Activated CD4-positive, alpha-beta T cell treated with anti-CD3 and anti-CD28 coated beads for 36 hours (primary cell): Measurements from ENCODE around the gene EIF2B4. TPM values are rescaled to one million over a fixed set of nuclear protein-coding genes. Genes with fewer than 3 reads are reported as not detected.
"Not testable (repeated sequence)": the region's sequence is repeated elsewhere in the genome, so short reads cannot be mapped to it uniquely, and the experiment has no call there.

Experiments
- ATAC-seq: fragments of 200-7000 bp; cut with Tn5 transposase; one replicate; pipeline ENCODE4 v1.10.0; 2021; ENCODE audit warnings: mild to moderate bottlenecking, moderate library complexity
- CTCF ChIA-PET: fragments of 350-600 bp; sonication (Branson Sonifier 250); formaldehyde crosslinking; loops from one replicate; lab custom pipeline; 2021; ENCODE audit warnings: antibody characterized with exemption; lab: Charles Lee
- POLR2A ChIA-PET: fragments of 350-600 bp; sonication (Branson Sonifier 250); formaldehyde crosslinking; loops from one replicate; lab custom pipeline; 2021; ENCODE audit warnings: antibody characterized with exemption, inconsistent platforms; lab: Charles Lee
- DNase-seq: peaks from one replicate; pipeline ENCODE4 v3.0.0-alpha.2; 2020
- H3K27ac Mint-ChIP-seq: one replicate; pipeline ENCODE4 v1.8.0; 2021; ENCODE audit warnings: mixed read lengths
- H3K27me3 Mint-ChIP-seq: one replicate; pipeline ENCODE4 v1.8.0; 2021; ENCODE audit warnings: mixed read lengths
- H3K36me3 Mint-ChIP-seq: one replicate; pipeline ENCODE4 v1.8.0; 2021; ENCODE audit warnings: low read depth, mixed read lengths
- H3K4me1 Mint-ChIP-seq: one replicate; pipeline ENCODE4 v1.8.0; 2021; ENCODE audit warnings: mixed read lengths
- H3K4me3 Mint-ChIP-seq: one replicate; pipeline ENCODE4 v1.8.0; 2021; ENCODE audit warnings: mild to moderate bottlenecking, moderate library complexity, mixed read lengths
- H3K9me3 Mint-ChIP-seq: one replicate; pipeline ENCODE4 v1.8.0; 2021; ENCODE audit warnings: low read depth, mixed read lengths
- intact Hi-C, 2 experiments: fragments of 100-400 bp; cut with DNase I in 1 of 2; cut with micrococcal nuclease in 1 of 2; formaldehyde crosslinking; loops; one replicate each; pipeline versions ENCODE4 v1.14.2 to v1.15.1; 2022 to 2024; cut with DNase I, micrococcal nuclease
- total RNA-seq, 2 experiments: library from RNA; stranded (reverse); gene quantifications; one replicate each; pipeline ENCODE4 v1.2.3, GENCODE V29; 2021

Gene EIF2B4
- total RNA-seq, 2 experiments from 2014 or later = 31.0 to 39.2 TPM

- no peak overlapping the region for H3K27ac Mint-ChIP-seq
- CTCF ChIA-PET = interaction anchor here (1.0 kb wide), 1 partner anchor 45 kb away, joined by 4 read pairs; no protein-coding TSS in a partner anchor
- no peak for ATAC-seq
- POLR2A ChIA-PET = interaction anchor here (1.2 kb wide), 1 partner anchor 27 kb away, joined by 3 read pairs; no protein-coding TSS in a partner anchor
- H3K27me3 Mint-ChIP-seq = no peaks in the 10 kb centered on the region
- no peak for DNase-seq
- H3K4me3 Mint-ChIP-seq = peak overlapping the region; percentile 11
- H3K4me1 Mint-ChIP-seq = peaks cover 17% of the 10 kb centered on the region
- no peaks in the 10 kb centered on the region for H3K9me3 Mint-ChIP-seq
- H3K36me3 Mint-ChIP-seq = peaks cover 29% of the 10 kb centered on the region
- intact Hi-C loops = no loop called here
Observed at GRCh38 chr2:27324720-27325119, 45.4 kb downstream of the EIF2B4 start.

GRCh38 chr2:27323596-27324285, 46.4 kb downstream of the EIF2B4 start:
- POLR2A ChIA-PET = interaction anchor here (1.2 kb wide), 1 partner anchor 28 kb away, joined by 3 read pairs; no protein-coding TSS in a partner anchor
- peak; percentile 3 for ATAC-seq

GRCh38 chr2:27322766-27323595, 47.2 kb downstream of the EIF2B4 start, which contains the start of gene MPV17:
Gene MPV17, minus strand, starts transcription at chr2:27323097. Its CDS starts 580 bp downstream, at chr2:27322517.
- H3K36me3 Mint-ChIP-seq = peaks cover 23% of the 10 kb centered on the region
- CTCF ChIA-PET = interaction anchor here (0.6 to 1.4 kb wide), 9 partner anchors 20 to 382 kb away, joined by 3 to 7 read pairs (median 3); partner anchors contain the start of gene TRIM54
- H3K27ac Mint-ChIP-seq = peak within 1 kb of the TSS; percentile 98
- peak within 1 kb of the TSS; percentile 98 for H3K4me3 Mint-ChIP-seq
- DNase-seq = peak; percentile 94
- H3K27me3 Mint-ChIP-seq = no peaks in the 10 kb centered on the region
- intact Hi-C loops = loop anchor here (1.0 to 2.0 kb wide), 9 partner anchors 33 to 272 kb away; partner anchors contain the start of genes EIF2B4 (in 2 of the 2), GTF3C2 (in 2 of the 2), SNX17 (in 2 of the 2) and AGBL5 (in 1 of the 2)
- no peaks in the 10 kb centered on the region for H3K9me3 Mint-ChIP-seq
- POLR2A ChIA-PET = interaction anchor here (0.6 kb wide), 2 partner anchors 7 to 131 kb away, joined by 3 read pairs; no protein-coding TSS in a partner anchor
- peak; percentile 99 for ATAC-seq
- peaks cover 17% of the 10 kb centered on the region for H3K4me1 Mint-ChIP-seq

More at GRCh38 chr2:27323596-27324285, 46.4 kb downstream of the EIF2B4 start:
- Mint-ChIP-seq H3K4me3 (peak overlapping the region; percentile 98), H3K27ac (peak overlapping the region; percentile 98), H3K4me1 (peaks cover 17% of the 10 kb centered on the region), H3K27me3 (no peaks in the 10 kb centered on the region), H3K9me3 (no peaks in the 10 kb centered on the region), H3K36me3 (peaks cover 29% of the 10 kb centered on the region)
- intact Hi-C loops = loop anchor here (1.0 to 2.0 kb wide), 8 partner anchors 33 to 273 kb away; partner anchors contain the start of genes EIF2B4 (in 2 of the 2), GTF3C2 (in 2 of the 2), SNX17 (in 2 of the 2) and AGBL5 (in 1 of the 2)
- no peak for DNase-seq
- CTCF ChIA-PET = interaction anchor here (0.6 to 1.4 kb wide), 6 partner anchors 12 to 381 kb away, joined by 3 to 5 read pairs (median 3); no protein-coding TSS in a partner anchor

GRCh38 chr2:27322301-27322765, 47.8 kb downstream of the EIF2B4 start:
- no peaks in the 10 kb centered on the region for H3K27me3 Mint-ChIP-seq
- intact Hi-C loops = loop anchor here (1.0 to 2.0 kb wide), 3 partner anchors 34 to 272 kb away; partner anchors contain the start of genes AGBL5 (in 1 of the 2), GTF3C2 (in 1 of the 2) and IFT172 (in 1 of the 2)
- H3K9me3 Mint-ChIP-seq = no peaks in the 10 kb centered on the region
- ATAC-seq (peak; percentile 20), DNase-seq (peak; percentile 26)
- ChIA-PET POLR2A (no interaction called here), CTCF (interaction anchor here (0.6 to 1.6 kb wide), 7 partner anchors 19 to 361 kb away, joined by 3 to 7 read pairs (median 3); partner anchors contain the start of genes AGBL5 and TRIM54)
- peaks cover 17% of the 10 kb centered on the region for H3K4me1 Mint-ChIP-seq
- H3K36me3 Mint-ChIP-seq = peaks cover 20% of the 10 kb centered on the region
- H3K27ac Mint-ChIP-seq = peak overlapping the region; percentile 98
- H3K4me3 Mint-ChIP-seq = peak overlapping the region; percentile 98

- CTCF ChIA-PET = interaction anchor here (1.0 to 1.6 kb wide), 2 partner anchors 360 to 362 kb away, joined by 3 to 4 read pairs; no protein-coding TSS in a partner anchor
- peaks cover 15% of the 10 kb centered on the region for H3K36me3 Mint-ChIP-seq
- POLR2A ChIA-PET = interaction anchor here (0.6 kb wide), 1 partner anchor 57 kb away, joined by 3 read pairs; no protein-coding TSS in a partner anchor
- H3K9me3 Mint-ChIP-seq = no peaks in the 10 kb centered on the region
- H3K27me3 Mint-ChIP-seq = no peaks in the 10 kb centered on the region
- peak overlapping the region; percentile 98 for H3K4me3 Mint-ChIP-seq
- intact Hi-C loops = no loop called here
- DNase-seq = no peak
- peaks cover 17% of the 10 kb centered on the region for H3K4me1 Mint-ChIP-seq
- ATAC-seq = no peak
- no peak overlapping the region for H3K27ac Mint-ChIP-seq
Observed at GRCh38 chr2:27320958-27321543, 49.1 kb downstream of the EIF2B4 start.

- intact Hi-C loops, ATAC-seq: not testable (repeated sequence)
- peaks cover 17% of the 10 kb centered on the region for H3K4me1 Mint-ChIP-seq
Observed at GRCh38 chr2:27319839-27320238, 50.3 kb downstream of the EIF2B4 start.

GRCh38 chr2:27316655-27317412, 53.3 kb downstream of the EIF2B4 start:
- POLR2A ChIA-PET = no interaction called here
- intact Hi-C loops = no loop called here
- H3K9me3 Mint-ChIP-seq = no peaks in the 10 kb centered on the region
- DNase-seq (no peak), ATAC-seq (no peak)
- no peaks in the 10 kb centered on the region for H3K27me3 Mint-ChIP-seq
- H3K4me3 Mint-ChIP-seq = no peak overlapping the region
- no peak overlapping the region for H3K27ac Mint-ChIP-seq
- peaks cover 18% of the 10 kb centered on the region for H3K36me3 Mint-ChIP-seq
- CTCF ChIA-PET = interaction anchor here (0.8 to 1.0 kb wide), 2 partner anchors 14 to 21 kb away, joined by 3 to 4 read pairs; no protein-coding TSS in a partner anchor
- H3K4me1 Mint-ChIP-seq = peaks cover 6% of the 10 kb centered on the region

More at GRCh38 chr2:27319839-27320238, 50.3 kb downstream of the EIF2B4 start:
- H3K4me3 Mint-ChIP-seq, CTCF ChIA-PET, H3K27ac Mint-ChIP-seq, H3K27me3 Mint-ChIP-seq, H3K9me3 Mint-ChIP-seq, POLR2A ChIA-PET, DNase-seq: not testable (repeated sequence)
- peaks cover 18% of the 10 kb centered on the region for H3K36me3 Mint-ChIP-seq

GRCh38 chr2:27315122-27315521, 55.0 kb downstream of the EIF2B4 start:
- Mint-ChIP-seq H3K27me3 (no peaks in the 10 kb centered on the region), H3K27ac (no peak overlapping the region), H3K4me3 (no peak overlapping the region), H3K9me3 (no peaks in the 10 kb centered on the region), H3K4me1 (no peaks in the 10 kb centered on the region), H3K36me3 (peaks cover 22% of the 10 kb centered on the region)
- DNase-seq (no peak), ATAC-seq (no peak)
- POLR2A ChIA-PET = no interaction called here
- CTCF ChIA-PET = no interaction called here
- intact Hi-C loops = no loop called here

GRCh38 chr2:27314709-27315108, 55.4 kb downstream of the EIF2B4 start:
- DNase-seq (no peak), ATAC-seq (no peak)
- CTCF ChIA-PET = interaction anchor here (1.2 kb wide), 1 partner anchor 31 kb away, joined by 5 read pairs; no protein-coding TSS in a partner anchor
- Mint-ChIP-seq H3K4me1 (no peaks in the 10 kb centered on the region), H3K27me3 (no peaks in the 10 kb centered on the region), H3K4me3 (no peak overlapping the region), H3K36me3 (peaks cover 24% of the 10 kb centered on the region), H3K27ac (no peak overlapping the region), H3K9me3 (no peaks in the 10 kb centered on the region)
- POLR2A ChIA-PET = no interaction called here
- intact Hi-C loops = no loop called here
